ENCODE measurements around the gene PYHIN1. TPM values are rescaled to one million over a fixed set of nuclear protein-coding genes. Genes with fewer than 3 reads are reported as not detected.
"Not testable (repeated sequence)": the region's sequence is repeated elsewhere in the genome, so short reads cannot be mapped to it uniquely, and the experiment has no call there.

Gene PYHIN1
- total RNA-seq, 1 experiment from 2014 or later = not detected

DNA sequence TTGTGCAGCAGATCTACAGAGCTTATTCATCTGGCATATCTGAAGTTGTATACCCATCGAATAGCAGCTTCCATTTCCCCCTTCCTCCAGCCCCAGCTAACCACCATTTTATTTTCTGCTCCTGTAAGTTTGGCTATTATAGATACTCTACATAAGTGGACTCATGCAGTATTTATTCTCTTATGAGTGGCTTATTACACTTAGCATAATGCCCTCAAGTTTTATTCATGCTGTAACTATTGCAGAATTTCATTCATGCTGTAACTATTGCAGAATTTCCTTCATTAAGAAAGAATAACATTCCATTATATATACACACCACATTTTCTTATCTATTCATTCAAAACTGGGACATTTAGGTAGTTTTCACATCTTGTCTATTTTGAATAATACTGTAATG, 47.9 kb downstream of the PYHIN1 start:
- no peak for DNase-seq (ENCODE audit: low spot score)

DNA sequence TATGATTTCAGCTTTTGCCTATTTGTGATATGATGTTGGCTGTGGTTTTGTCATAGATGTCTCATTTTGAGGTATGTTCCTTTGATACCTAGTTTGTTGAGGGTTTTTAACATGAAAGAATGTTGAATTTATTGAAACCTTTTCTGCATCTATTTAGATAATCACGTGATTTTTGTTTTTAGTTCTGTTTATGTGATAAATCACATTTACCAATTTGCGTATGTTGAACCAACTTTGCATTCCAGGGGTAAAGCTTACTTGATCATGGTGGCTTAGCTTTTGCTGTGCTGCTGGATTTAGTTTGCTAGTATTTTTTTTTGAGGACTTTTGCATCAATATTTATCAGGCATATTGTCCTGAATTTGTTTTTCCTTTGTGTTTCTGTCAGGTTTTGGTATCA, 51.9 kb downstream of the PYHIN1 start:
- no peak for DNase-seq (ENCODE audit: low spot score)

DNA sequence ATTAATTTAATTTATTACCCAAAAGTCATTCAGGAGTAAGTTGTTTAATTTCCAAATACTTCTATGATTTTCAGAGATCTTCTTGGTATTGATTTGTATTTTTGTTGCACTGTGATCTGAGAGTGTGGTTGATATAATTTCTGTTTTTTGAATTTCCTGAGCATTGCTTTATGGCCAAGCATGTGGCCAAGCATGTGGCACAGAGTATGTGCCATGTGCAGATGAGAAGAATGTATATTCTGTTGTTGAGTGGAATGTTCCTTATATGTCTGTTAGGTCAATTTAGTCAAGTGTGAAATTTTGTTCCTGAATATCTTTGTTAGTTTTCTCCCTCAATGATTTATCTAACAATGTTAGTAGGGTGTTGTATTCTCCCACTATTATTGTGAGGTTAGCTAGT, 53.0 kb downstream of the PYHIN1 start:
- DNase-seq (ENCODE audit: low spot score) = no peak

DNA sequence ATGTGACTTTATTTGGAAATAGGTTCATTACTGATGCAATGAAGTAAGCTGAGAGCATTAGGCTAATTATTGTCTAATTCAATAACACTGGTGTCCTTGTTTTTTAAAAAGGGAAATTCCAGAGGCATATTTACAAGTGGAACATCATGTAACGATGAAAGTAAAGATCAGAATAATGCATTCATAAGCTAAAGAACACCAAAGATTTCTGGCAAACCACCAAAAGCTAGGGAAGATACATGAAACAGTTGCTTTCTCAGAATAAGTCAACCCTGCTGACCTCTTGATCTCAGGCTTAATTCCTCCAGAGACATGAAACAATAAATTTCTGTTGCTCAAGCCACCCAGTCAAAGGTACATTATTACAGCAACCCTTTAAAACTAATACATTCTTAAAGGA, 58.1 kb downstream of the PYHIN1 start:
- no peak for DNase-seq (ENCODE audit: low spot score)

DNA sequence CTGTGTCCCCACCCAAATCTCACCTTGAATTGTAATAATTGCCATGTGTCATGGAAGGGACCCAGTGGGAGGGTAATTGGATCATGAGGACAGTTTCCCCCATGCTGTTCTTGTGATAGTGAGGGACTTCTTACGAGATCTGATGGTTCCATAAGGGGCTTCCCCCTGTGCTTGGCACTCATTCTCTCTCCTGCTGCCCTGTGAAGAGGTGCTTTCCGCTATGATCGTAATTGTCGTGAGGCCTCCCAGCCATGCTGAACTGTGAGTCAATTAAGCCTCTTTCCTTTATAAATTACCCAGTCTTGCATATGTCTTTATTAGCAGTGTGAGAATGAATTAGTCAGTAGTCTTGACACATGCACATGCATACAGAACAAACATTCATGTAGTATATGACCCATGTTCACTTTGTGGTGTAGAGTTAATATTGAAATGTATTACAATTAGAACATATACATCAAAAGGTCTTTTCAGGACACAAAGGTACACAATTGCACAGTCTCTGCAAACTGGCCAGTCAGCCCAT, 61.5 kb downstream of the PYHIN1 start:
- no peak for DNase-seq (ENCODE audit: low spot score)

DNA sequence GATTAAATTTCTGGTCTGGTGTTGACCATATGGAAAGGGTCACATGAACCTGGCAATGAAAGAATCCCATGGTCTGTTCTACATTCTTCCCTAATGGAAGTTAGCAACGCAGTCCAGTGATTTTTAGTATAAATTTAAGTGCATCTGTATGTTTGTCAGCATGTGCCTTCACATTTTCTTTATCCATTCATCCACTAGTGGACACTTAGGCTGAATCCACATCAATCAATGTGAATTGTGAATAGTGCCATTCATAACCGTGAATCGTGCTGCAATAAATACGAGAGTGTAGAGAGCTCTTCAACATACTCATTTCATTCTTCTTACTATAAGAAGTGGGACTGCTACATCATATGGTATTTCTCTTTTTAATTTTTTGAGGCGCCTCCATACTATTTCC, 65.6 kb downstream of the PYHIN1 start:
- no peak for DNase-seq (ENCODE audit: low spot score)

DNA sequence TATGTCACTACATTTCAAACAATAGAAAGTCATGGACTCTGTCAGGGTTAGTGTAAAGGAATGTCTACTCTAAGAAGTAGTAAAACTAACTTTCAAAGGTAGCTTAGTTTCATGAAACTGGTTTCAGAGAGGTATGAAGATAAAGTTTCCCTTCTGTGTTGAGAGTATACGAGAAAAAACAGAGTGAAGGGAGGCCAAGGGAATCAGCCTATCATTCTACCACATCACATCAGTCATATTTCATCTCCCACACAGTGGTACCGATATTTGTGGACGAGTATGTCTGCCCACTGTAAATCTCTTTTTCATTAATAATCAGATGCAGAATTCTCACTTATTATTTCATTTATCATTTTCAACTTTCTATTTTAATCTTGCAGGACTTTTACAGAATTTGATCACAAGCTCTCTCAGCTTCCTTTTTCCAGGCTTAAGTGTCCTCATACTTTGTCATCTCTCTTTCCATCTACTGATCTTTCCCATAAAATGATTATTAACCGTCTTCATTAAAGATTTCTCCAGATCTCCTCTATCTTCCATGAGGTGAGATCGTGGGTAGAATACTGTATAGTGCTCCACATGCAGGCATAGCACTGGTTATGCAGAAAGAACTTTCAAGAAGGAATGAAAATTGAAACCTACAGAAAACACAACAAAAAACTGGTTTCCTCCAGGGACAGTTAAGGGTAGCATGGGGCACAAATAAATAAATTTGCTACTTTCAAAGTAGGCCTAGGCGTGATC, 66.9 kb downstream of the PYHIN1 start:
- DNase-seq (ENCODE audit: low spot score) = no peak

- DNase-seq (ENCODE audit: low spot score) = peak; percentile 68
These were observed 67.4 kb downstream of the PYHIN1 start for GRCh38 chr1:158998781-158999161.

- DNase-seq (ENCODE audit: low spot score) = no peak
These were observed 68.1 kb downstream of the PYHIN1 start for GRCh38 chr1:158999316-159000069.

- DNase-seq (ENCODE audit: low spot score) = no peak
These were observed 68.7 kb downstream of the PYHIN1 start for GRCh38 chr1:159000070-159000409.

DNA sequence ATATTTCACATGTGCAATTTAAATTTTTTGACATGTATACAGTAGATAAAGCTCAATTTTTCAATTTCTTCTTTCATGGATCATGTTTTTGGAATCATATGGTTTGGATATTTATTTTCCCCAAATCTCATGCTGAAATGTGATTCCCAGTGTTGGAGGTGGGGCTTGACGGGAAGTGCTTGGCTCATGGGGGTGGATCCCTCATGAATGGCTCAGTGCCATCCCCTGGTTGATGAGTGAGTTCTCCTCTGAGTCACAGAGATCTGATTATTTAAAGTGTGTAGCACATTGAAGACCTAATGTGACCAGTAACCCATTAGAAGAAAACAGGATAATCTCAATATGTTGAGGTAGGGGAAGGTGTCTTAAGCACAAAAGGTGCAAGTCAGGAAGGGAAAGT, 69.3 kb downstream of the PYHIN1 start:
- DNase-seq (ENCODE audit: low spot score) = no peak

- no peak for DNase-seq (ENCODE audit: low spot score)
These were observed 73.8 kb downstream of the PYHIN1 start for GRCh38 chr1:159005161-159005560.

GRCh38 chr1:159005676-159006075, 74.3 kb downstream of the PYHIN1 start:
- DNase-seq (ENCODE audit: low spot score) = no peak

GRCh38 chr1:159006210-159006807, 75.0 kb downstream of the PYHIN1 start:
- DNase-seq (ENCODE audit: low spot score) = not testable (repeated sequence)

- no peak for DNase-seq (ENCODE audit: low spot score)
These were observed 76.4 kb downstream of the PYHIN1 start for GRCh38 chr1:159007726-159008125.

DNA sequence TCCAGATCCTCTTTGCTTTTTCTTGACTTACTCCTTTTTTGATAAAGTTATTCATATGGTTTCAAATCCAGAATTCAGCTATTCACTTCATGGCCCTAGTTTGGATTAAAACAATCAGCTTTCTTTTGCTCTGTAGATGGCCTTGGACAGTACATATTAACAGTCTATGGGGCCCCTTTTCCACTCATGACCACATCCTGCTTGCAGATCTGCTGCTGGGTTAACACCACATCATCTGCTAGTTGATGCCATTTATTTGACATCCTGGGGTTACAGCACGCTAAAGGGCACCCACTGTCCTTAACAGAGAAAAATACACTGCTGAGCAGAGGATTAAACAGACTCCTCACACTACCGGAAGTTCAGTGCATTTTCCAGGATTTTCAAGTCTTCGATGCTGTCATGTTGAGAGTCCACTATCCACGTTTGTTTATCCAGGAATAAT, 77.4 kb downstream of the PYHIN1 start:
- no peak for DNase-seq (ENCODE audit: low spot score)

- DNase-seq (ENCODE audit: low spot score) = no peak
These were observed 77.9 kb downstream of the PYHIN1 start for GRCh38 chr1:159009287-159009686.

GRCh38 chr1:159009704-159010361, 78.5 kb downstream of the PYHIN1 start, which contains the start of gene IFI16:
Gene IFI16 (plus strand): TSS chr1:159009907. CDS start chr1:159014681, 4,774 bp downstream.
- no peak for DNase-seq (ENCODE audit: low spot score)

DNA sequence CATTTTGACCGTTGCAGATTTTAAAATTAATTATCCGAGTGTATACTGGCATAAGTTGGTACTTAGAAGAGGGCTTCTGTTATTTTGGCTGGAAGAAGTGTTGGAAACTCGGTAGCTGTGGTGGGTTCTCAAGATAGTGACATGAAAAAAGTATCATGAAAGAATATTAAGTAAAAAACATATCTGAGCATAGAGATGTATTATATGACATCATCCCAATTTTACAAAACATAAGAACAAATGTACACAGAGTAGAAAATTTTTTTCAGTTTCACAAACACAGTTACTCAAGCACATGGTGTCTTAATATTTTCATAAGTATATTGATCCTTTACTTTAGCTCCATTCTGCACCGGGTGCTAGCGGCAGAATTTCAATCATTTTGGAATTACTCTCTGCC, 79.0 kb downstream of the PYHIN1 start:
- no peak for DNase-seq (ENCODE audit: low spot score)

DNA sequence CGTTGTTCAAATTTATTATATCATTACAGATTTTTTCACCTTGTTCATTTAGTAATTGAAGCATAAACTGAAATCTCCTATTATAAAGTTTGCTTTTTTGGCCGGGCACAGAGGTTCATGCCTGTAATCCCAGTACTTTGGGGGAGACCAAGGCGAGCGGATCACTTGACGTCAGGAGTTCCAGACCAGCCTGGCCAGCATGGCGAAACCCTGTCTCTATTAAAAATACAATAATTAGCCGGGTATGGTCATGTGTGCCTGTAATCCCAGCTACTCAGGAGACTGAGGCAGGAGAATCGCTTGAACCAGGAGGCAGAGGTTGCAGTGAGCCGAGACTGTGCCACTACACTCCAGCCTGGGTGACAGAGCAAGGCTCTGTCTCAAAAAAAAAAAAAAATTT, 79.6 kb downstream of the PYHIN1 start:
- not testable (repeated sequence) for DNase-seq (ENCODE audit: low spot score)

DNA sequence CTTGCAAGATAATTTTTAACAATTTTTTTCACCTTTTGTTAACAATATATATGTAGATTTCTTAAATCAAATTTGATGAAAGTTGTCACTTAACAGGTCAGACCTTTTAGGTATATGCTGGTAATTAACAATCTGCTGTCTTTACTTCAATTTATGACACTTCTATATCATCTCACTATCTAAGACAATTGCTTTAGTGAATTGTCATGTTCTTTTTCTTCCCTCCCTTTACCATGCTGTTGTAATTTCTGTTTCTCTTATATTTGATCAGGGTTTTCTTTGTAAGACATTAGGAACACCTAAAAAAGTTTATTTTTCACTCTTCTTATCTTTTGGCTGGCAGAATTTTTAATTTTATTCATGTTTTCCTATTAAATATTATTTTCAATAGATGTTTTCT, 80.4 kb downstream of the PYHIN1 start:
- DNase-seq (ENCODE audit: low spot score) = no peak

DNA sequence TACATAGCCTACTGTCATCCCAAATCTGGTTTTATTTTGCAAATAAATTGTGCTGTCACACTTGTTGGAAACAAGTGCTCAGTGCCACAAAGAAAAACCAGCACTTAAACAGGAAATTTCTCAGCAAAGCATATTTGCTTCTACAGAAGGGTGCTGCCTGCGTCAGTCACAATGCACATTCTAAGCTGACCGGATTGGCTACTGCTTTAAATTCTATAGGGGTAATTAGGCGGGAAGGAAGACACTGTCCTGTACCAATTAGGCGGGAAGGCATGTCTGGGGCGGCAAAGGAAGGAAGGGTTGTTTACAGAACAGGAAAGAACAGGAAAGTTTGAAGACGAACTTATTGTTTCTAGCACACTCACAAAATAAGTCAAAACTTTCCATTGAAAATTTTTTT, 81.1 kb downstream of the PYHIN1 start:
- no peak for DNase-seq (ENCODE audit: low spot score)

Data from HT-29 (cell line).